IMR-90 (cell line): Measurements from ENCODE around the gene INHA. TPM values are rescaled to one million over a fixed set of nuclear protein-coding genes. Genes with fewer than 3 reads are reported as not detected.

ENCODE experiments used
- ATAC-seq: fragments of 200-7000 bp; cut with Tn5 transposase; 2 replicates; pipeline ENCODE4 v1.9.1; 2020; ENCODE audit warnings: low read depth, mild to moderate bottlenecking, moderate library complexity
- BruUV-seq: library from RNA; stranded (reverse); fragments of 400-500 nt; replicated peaks from 2 replicates; lab custom pipeline; 2021; lab: Mats Ljungman, UMichigan
- CTCF ChIA-PET: fragments of 300-600 bp; formaldehyde crosslinking; extraction: SDS; loops from one replicate; lab custom pipeline; 2021; ENCODE audit warnings: antibody characterized with exemption; lab: Yijun Ruan, JAX
- POLR2A ChIA-PET: fragments of 300-600 bp; sonication (Branson Sonifier 250); formaldehyde crosslinking; loops from one replicate; lab custom pipeline; 2022; ENCODE audit warnings: antibody characterized with exemption; ENCODE audit not compliant: unreplicated experiment; lab: Charles Lee
- DNase-seq: peaks from one replicate; pipeline ENCODE4 v3.0.0; 2013
- H2AFZ ChIP-seq: replicated peaks from 2 replicates; pipeline ENCODE3; 2013; ENCODE audit warnings: low read length, mild to moderate bottlenecking; ENCODE audit not compliant: poor library complexity
- H2AK5ac ChIP-seq: 2 replicates; pipeline ENCODE4 v1.6.1; 2013; ENCODE audit warnings: low read depth, low read length, inconsistent platforms
- H2AK9ac ChIP-seq: replicated peaks from 2 replicates; pipeline ENCODE3; 2013; ENCODE audit warnings: mild to moderate bottlenecking, low read depth, low read length, moderate library complexity; ENCODE audit not compliant: poor library complexity
- H2BK120ac ChIP-seq: 2 replicates; pipeline ENCODE4 v1.6.1; 2013; ENCODE audit warnings: low read depth, low read length, inconsistent platforms
- H2BK15ac ChIP-seq: 3 replicates; pipeline ENCODE4 v1.6.1; 2013; ENCODE audit warnings: low read depth, low read length, inconsistent platforms
- H2BK20ac ChIP-seq: 2 replicates; pipeline ENCODE4 v1.6.1; 2013; ENCODE audit warnings: low read depth, mild to moderate bottlenecking, inconsistent platforms, low read length, moderate library complexity
- H2BK5ac ChIP-seq: 2 replicates; pipeline ENCODE4 v1.6.1; 2013; ENCODE audit warnings: mild to moderate bottlenecking, low read depth, low read length, inconsistent platforms; ENCODE audit not compliant: poor library complexity, severe bottlenecking
- H3K14ac ChIP-seq: replicated peaks from 2 replicates; pipeline ENCODE4 v1.6.1; 2013; ENCODE audit warnings: low read depth, low read length, inconsistent platforms
- H3K18ac ChIP-seq: 2 replicates; pipeline ENCODE4 v1.6.1; 2013; ENCODE audit warnings: low read depth, low read length, control low read depth
- H3K23ac ChIP-seq: 2 replicates; pipeline ENCODE4 v1.6.1; 2013; ENCODE audit warnings: low read depth, low read length, inconsistent platforms
- H3K27ac ChIP-seq: 2 replicates; pipeline ENCODE4 v1.5.1; 2013; ENCODE audit warnings: mild to moderate bottlenecking, control low read depth, low read length; ENCODE audit not compliant: insufficient read depth
- H3K27me3 ChIP-seq: 2 replicates; pipeline ENCODE4 v1.6.1; 2013; ENCODE audit warnings: low read length; ENCODE audit not compliant: control insufficient read depth, insufficient read depth
- H3K36me3 ChIP-seq: 2 replicates; pipeline ENCODE4 v1.6.1; 2013; ENCODE audit warnings: low read length, mixed read lengths; ENCODE audit not compliant: control insufficient read depth, insufficient read depth
- H3K4ac ChIP-seq: 2 replicates; pipeline ENCODE4 v1.6.1; 2013; ENCODE audit warnings: low read depth, low read length, inconsistent platforms
- H3K4me1 ChIP-seq: 2 replicates; pipeline ENCODE4 v1.6.1; 2013; ENCODE audit warnings: low read length, mixed read lengths; ENCODE audit not compliant: control insufficient read depth, insufficient read depth
- H3K4me2 ChIP-seq: 2 replicates; pipeline ENCODE4 v1.6.1; 2013; ENCODE audit warnings: low read depth, mild to moderate bottlenecking, control low read depth, low read length, moderate library complexity
- H3K4me3 ChIP-seq: 2 replicates; pipeline ENCODE4 v1.5.1; 2013; ENCODE audit warnings: low read depth, mild to moderate bottlenecking, control low read depth, low read length, moderate library complexity; ENCODE audit not compliant: insufficient read depth
- H3K56ac ChIP-seq: 2 replicates; pipeline ENCODE4 v1.6.1; 2013; ENCODE audit warnings: low read length, inconsistent platforms; ENCODE audit not compliant: insufficient read depth; ENCODE audit errors: extremely low read depth
- H3K79me1 ChIP-seq, 2 experiments: 2 replicates each; pipeline ENCODE4 v1.6.1; 2013; ENCODE audit warnings: low read length in 2 of 2, inconsistent platforms in 1 of 2, low read depth in 1 of 2
- H3K9ac ChIP-seq: 2 replicates; pipeline ENCODE4 v1.6.1; 2013; ENCODE audit warnings: low read depth, low read length, control low read depth
- H3K9me1 ChIP-seq: 2 replicates; pipeline ENCODE4 v1.6.1; 2013; ENCODE audit warnings: low read length, inconsistent platforms; ENCODE audit not compliant: insufficient read depth
- H3K9me3 ChIP-seq: 2 replicates; pipeline ENCODE4 v1.6.1; 2013; ENCODE audit warnings: low read length; ENCODE audit not compliant: control insufficient read depth, insufficient read depth
- H4K20me1 ChIP-seq: 2 replicates; pipeline ENCODE4 v1.6.1; 2013; ENCODE audit warnings: low read length, inconsistent platforms; ENCODE audit not compliant: insufficient read depth
- H4K5ac ChIP-seq: 2 replicates; pipeline ENCODE4 v1.6.1; 2013; ENCODE audit warnings: mild to moderate bottlenecking, low read depth, low read length, control low read depth
- H4K8ac ChIP-seq, 2 experiments: 2 replicates each; pipeline ENCODE4 v1.6.1; 2013; ENCODE audit warnings: low read depth in 2 of 2, low read length in 2 of 2, control low read depth in 1 of 2, inconsistent platforms in 1 of 2
- H4K91ac ChIP-seq: 2 replicates; pipeline ENCODE4 v1.6.1; 2013; ENCODE audit warnings: low read depth, low read length, inconsistent platforms; ENCODE audit not compliant: insufficient read depth
- BHLHE40 ChIP-seq: fragments of 150-350 bp; IDR thresholded peaks from 2 replicates; pipeline ENCODE4 v1.6.1; 2016; ENCODE audit warnings: mild to moderate bottlenecking, low read depth, low read length
- CEBPB ChIP-seq: IDR thresholded peaks from 2 replicates; pipeline ENCODE4 v1.6.1; 2012; ENCODE audit warnings: low read depth, low read length, improper control_type of control experiment
- CHD1 ChIP-seq: IDR thresholded peaks from 2 replicates; pipeline ENCODE4 v1.6.1; 2012; ENCODE audit warnings: low read depth, low read length, improper control_type of control experiment
- CTCF ChIP-seq: conservative IDR thresholded peaks from 2 replicates; pipeline ENCODE4 v1.5.1; 2012; ENCODE audit warnings: mild to moderate bottlenecking, low read depth, low read length, improper control_type of control experiment
- ELK1 ChIP-seq: fragments of 150-350 bp; IDR thresholded peaks from 2 replicates; pipeline ENCODE4 v1.6.1; 2016; ENCODE audit warnings: low read depth, mild to moderate bottlenecking, low read length, moderate library complexity, borderline replicate concordance
- FOS ChIP-seq: fragments of 150-350 bp; IDR thresholded peaks from 2 replicates; pipeline ENCODE4 v1.6.1; 2016; ENCODE audit warnings: low read depth, low read length
- MAFK ChIP-seq: IDR thresholded peaks from 2 replicates; pipeline ENCODE4 v1.6.1; 2012; ENCODE audit warnings: low read depth, low read length, improper control_type of control experiment
- MAZ ChIP-seq: IDR thresholded peaks from 2 replicates; pipeline ENCODE4 v1.6.1; 2012; ENCODE audit warnings: low read depth, mild to moderate bottlenecking, low read length, improper control_type of control experiment, moderate library complexity, borderline replicate concordance
- MXI1 ChIP-seq: IDR thresholded peaks from 2 replicates; pipeline ENCODE4 v1.6.1; 2012; ENCODE audit warnings: low read depth, mild to moderate bottlenecking, low read length, moderate library complexity, borderline replicate concordance
- NFE2L2 ChIP-seq: fragments of 150-350 bp; IDR thresholded peaks from 2 replicates; pipeline ENCODE4 v1.6.1; 2016; ENCODE audit warnings: low read depth, mild to moderate bottlenecking, low read length
- POLR2A ChIP-seq: IDR thresholded peaks from 2 replicates; pipeline ENCODE4 v1.6.1; 2012; ENCODE audit warnings: mild to moderate bottlenecking, low read depth, low read length
- RAD21 ChIP-seq: IDR thresholded peaks from 2 replicates; pipeline ENCODE4 v1.6.1; 2012; ENCODE audit warnings: low read length, improper control_type of control experiment
- RCOR1 ChIP-seq: IDR thresholded peaks from 2 replicates; pipeline ENCODE4 v1.6.1; 2012; ENCODE audit warnings: mild to moderate bottlenecking, low read length, improper control_type of control experiment; ENCODE audit not compliant: insufficient replicate concordance
- RFX5 ChIP-seq: IDR thresholded peaks from 2 replicates; pipeline ENCODE4 v1.8.0; 2012; ENCODE audit warnings: low read depth, mild to moderate bottlenecking, low read length, moderate library complexity
- SMC3 ChIP-seq: fragments of 150-350 bp; IDR thresholded peaks from 2 replicates; pipeline ENCODE4 v1.6.1; 2016; ENCODE audit warnings: low read depth, mild to moderate bottlenecking, antibody characterized with exemption, low read length, moderate library complexity
- WGBS, 2 experiments: methylation state at CpG; one replicate each; pipeline versions ENCODE4 v1.1.5 to v1.1.7; 2013; ENCODE audit warnings: missing lambda C conversion rate in 2 of 2; ENCODE audit not compliant: insufficient read length in 1 of 2; ENCODE audit errors: extremely low coverage in 2 of 2; 5-methylcytosine and 5-hydroxymethylcytosine counted together
- dilution Hi-C: fragments of 300-500 bp; cut with HindIII; formaldehyde crosslinking; loops from one replicate; pipeline ENCODE4 v1.14.3; 2018; ENCODE audit warnings: low sequenced_read_pairs; ENCODE audit not compliant: unreplicated experiment
- in situ Hi-C: fragments of 300-500 bp; cut with MboI; formaldehyde crosslinking; loops from 3 replicates; pipeline ENCODE4 v1.14.3; 2019; ENCODE audit warnings: low sequenced_read_pairs, inconsistent platforms, mixed read lengths
- intact Hi-C: fragments of 100-400 bp; cut with micrococcal nuclease; formaldehyde crosslinking; loops from 2 replicates; pipeline ENCODE4 v1.10.0; 2022
- polyA plus RNA-seq, 3 experiments: library from polyadenylated mRNA; depleted of rRNA; stranded (reverse); fragments of >200 nt; gene quantifications; 2 replicates each; pipeline ENCODE4 v1.2.3, GENCODE V29; 2012; ENCODE audit warnings: low replicate concordance in 1 of 3
- total RNA-seq: library from RNA; depleted of rRNA; stranded (reverse); fragments of >200 nt; gene quantifications from 2 replicates; pipeline ENCODE4 v1.2.3, GENCODE V29; 2012
- TF ChIP-seq, protein P1 (sequence below): fragments of 150-350 bp; IDR thresholded peaks from 2 replicates; pipeline ENCODE4 v1.6.1; 2017; ENCODE audit warnings: mild to moderate bottlenecking, antibody characterized with exemption, low read length, low read depth

INHA gene
- total and polyA plus RNA-seq, 2 of the 4 experiments (the other 2 are of a cell fraction), result 0.96 TPM; not detected in 1

- Histone ChIP-seq H3K4me3 (no peak overlapping the region), H4K8ac (no peak overlapping the region), H3K79me1 (no peaks in the 10 kb centered on the region), H2BK120ac (no peak overlapping the region), H2AFZ (no peak overlapping the region), H3K4me1 (no peaks in the 10 kb centered on the region; the same call in 1 of the 2 replicates), H3K4me2 (no peak overlapping the region), H3K27me3 (peaks cover 43% of the 10 kb centered on the region), H4K20me1 (no peaks in the 10 kb centered on the region; the same call in 1 of the 2 replicates), H3K9ac (no peak overlapping the region), H2BK15ac (no peak overlapping the region), H2AK5ac (no peak overlapping the region), H4K5ac (no peak overlapping the region), H2BK20ac (no peak overlapping the region), H3K27ac (no peak overlapping the region), H2BK5ac (no peak overlapping the region), H3K9me3 (no peaks in the 10 kb centered on the region), H3K56ac (no peak overlapping the region), H3K23ac (no peak overlapping the region), H3K4ac (no peak overlapping the region), H3K36me3 (no peaks in the 10 kb centered on the region), H3K9me1 (no peaks in the 10 kb centered on the region; the same call in 1 of the 2 replicates), H3K18ac (no peak overlapping the region), H3K14ac (no peak overlapping the region), H4K91ac (no peak overlapping the region), H2AK9ac (no peak overlapping the region)
- DNase-seq (no peak), ATAC-seq (no peak)
- TF ChIP-seq CTCF (no peak), RCOR1 (no peak), NFE2L2 (no peak), MXI1 (no peak), CHD1 (no peak), POLR2A (no peak), SMC3 (no peak), CEBPB (no peak), RFX5 (no peak), BHLHE40 (no peak), RAD21 (no peak), FOS (no peak), MAZ (no peak), MAFK (no peak), ELK1 (no peak)
- TF ChIP-seq, protein P1, sequence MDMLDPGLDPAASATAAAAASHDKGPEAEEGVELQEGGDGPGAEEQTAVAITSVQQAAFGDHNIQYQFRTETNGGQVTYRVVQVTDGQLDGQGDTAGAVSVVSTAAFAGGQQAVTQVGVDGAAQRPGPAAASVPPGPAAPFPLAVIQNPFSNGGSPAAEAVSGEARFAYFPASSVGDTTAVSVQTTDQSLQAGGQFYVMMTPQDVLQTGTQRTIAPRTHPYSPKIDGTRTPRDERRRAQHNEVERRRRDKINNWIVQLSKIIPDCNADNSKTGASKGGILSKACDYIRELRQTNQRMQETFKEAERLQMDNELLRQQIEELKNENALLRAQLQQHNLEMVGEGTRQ, result no peak
- no CpG with 5 or more reads among the region's 4 CpGs for WGBS, 2 experiments
- intact Hi-C loops (no loop called here), in situ Hi-C loops (no loop called here), dilution Hi-C loops (no loop called here)
- CTCF ChIA-PET, result interaction anchor here (0.6 kb wide), 1 partner anchor 9 kb away, joined by 4 read pairs; no protein-coding TSS in a partner anchor
- no TSS peak for BruUV-seq
- POLR2A ChIA-PET, result no interaction called here
These were observed 49.8 kb downstream of the INHA start for GRCh38 chr2:219621935-219622334.
